ENCODE measurements around the gene CRYBG1. TPM values are rescaled to one million over a fixed set of nuclear protein-coding genes. Genes with fewer than 3 reads are reported as not detected.

The CRYBG1 gene
- total and polyA plus RNA-seq, 2 donors (not counting 1 experiment from before 2014, with no cell fraction given) = 9.6 to 47.0 TPM

- H3K4me3 Mint-ChIP-seq = peak overlapping the region; percentile 20
- WGBS (ENCODE audit: insufficient coverage) = 51% methylated on average over 9 of the region's 9 CpGs
- ATAC-seq (ENCODE audit: low read depth) (no peak), DNase-seq (no peak)
- Histone ChIP-seq H3K4me3 (ENCODE audit: control extremely low read depth in 1 of 5, extremely low read depth in 1 of 5, insufficient read depth in 1 of 5, low read depth in 2 of 5, low read length in 4 of 5) (no peak overlapping the region), H3K27me3 (replicated peaks in 1 of 4; ENCODE audit: control extremely low read depth in 1 of 4, control insufficient read depth in 3 of 4, insufficient read depth in 4 of 4, low read length in 3 of 4) (no peaks in the 10 kb centered on the region), H3K9ac (ENCODE audit: low read length) (no peak overlapping the region), H2AFZ (ENCODE audit: insufficient read depth, low read depth, low read length, poor library complexity, severe bottlenecking) (no peak overlapping the region), H3K36me3 (replicated peaks in 1 of 2; ENCODE audit: control extremely low read depth in 1 of 2, control insufficient read depth in 1 of 2, extremely low read depth in 1 of 2, insufficient read depth in 2 of 2, low read length in 1 of 2) (peaks cover 23 to 51% of the 10 kb centered on the region in 2 experiments), H3K9me3 (ENCODE audit: control extremely low read depth in 1 of 3, control insufficient read depth in 2 of 3, insufficient read depth in 1 of 3, low read length in 2 of 3) (no peaks in the 10 kb centered on the region), H3K4me2 (replicated peaks; ENCODE audit: low read depth, low read length, poor library complexity, severe bottlenecking) (peak overlapping the region; percentile 24), H3K4me1 (ENCODE audit: control insufficient read depth in 2 of 2, insufficient read depth in 2 of 2, low read length in 2 of 2) (peaks cover 37% of the 10 kb centered on the region in 2 donors), H4K20me1 (ENCODE audit: control insufficient read depth, insufficient read depth, low read length, poor library complexity, severe bottlenecking) (no peaks in the 10 kb centered on the region), H3K27ac (ENCODE audit: low read length in 2 of 2) (peak overlapping the region in 1 of 2 donors; percentile 48), H3K79me2 (ENCODE audit: control insufficient read depth, insufficient read depth, low read length) (peaks cover 41% of the 10 kb centered on the region)
- CTCF ChIA-PET = interaction anchor here (0.8 to 5.5 kb wide), 9 partner anchors 14 to 91 kb away, joined by 3 to 35 read pairs (median 5); no protein-coding TSS in a partner anchor
- H3K9me3 Mint-ChIP-seq (ENCODE audit: insufficient read depth) = no peaks in the 10 kb centered on the region
- no peaks in the 10 kb centered on the region for H3K27me3 Mint-ChIP-seq
- peaks cover 55% of the 10 kb centered on the region for H3K4me1 Mint-ChIP-seq
- POLR2A ChIA-PET = interaction anchor here (0.9 to 1.4 kb wide), 2 partner anchors 23 to 28 kb away, joined by 5 to 9 read pairs; no protein-coding TSS in a partner anchor
- TF ChIP-seq CTCF (IDR thresholded peaks at IDR 0.05) (no peak), EZH2 (IDR thresholded peaks at IDR 0.05; ENCODE audit: borderline replicate concordance, insufficient read depth, low read depth, low read length, poor library complexity, severe bottlenecking) (no peak)
- H3K27ac Mint-ChIP-seq = peak overlapping the region; percentile 82
- intact Hi-C loops (cut with micrococcal nuclease) = no loop called here
Observed at GRCh38 chr6:106539936-106540335, 179.4 kb downstream of the CRYBG1 start.

GRCh38 chr6:106540432-106540831, 179.9 kb downstream of the CRYBG1 start:
- intact Hi-C loops (cut with micrococcal nuclease) = no loop called here
- H3K27me3 Mint-ChIP-seq = no peaks in the 10 kb centered on the region
- no peak for ATAC-seq (ENCODE audit: low read depth)
- no peak for DNase-seq
- no peak overlapping the region for H3K4me3 Mint-ChIP-seq
- Histone ChIP-seq H2AFZ (ENCODE audit: insufficient read depth, low read depth, low read length, poor library complexity, severe bottlenecking) (no peak overlapping the region), H3K4me3 (ENCODE audit: control extremely low read depth in 1 of 5, extremely low read depth in 1 of 5, insufficient read depth in 1 of 5, low read depth in 2 of 5, low read length in 4 of 5) (no peak overlapping the region), H3K27me3 (replicated peaks in 1 of 4; ENCODE audit: control extremely low read depth in 1 of 4, control insufficient read depth in 3 of 4, insufficient read depth in 4 of 4, low read length in 3 of 4) (no peaks in the 10 kb centered on the region), H3K36me3 (replicated peaks in 1 of 2; ENCODE audit: control extremely low read depth in 1 of 2, control insufficient read depth in 1 of 2, extremely low read depth in 1 of 2, insufficient read depth in 2 of 2, low read length in 1 of 2) (peaks cover 21 to 52% of the 10 kb centered on the region in 2 experiments), H3K4me1 (ENCODE audit: control insufficient read depth in 2 of 2, insufficient read depth in 2 of 2, low read length in 2 of 2) (peaks cover 39% of the 10 kb centered on the region in 2 donors), H3K79me2 (ENCODE audit: control insufficient read depth, insufficient read depth, low read length) (peaks cover 41% of the 10 kb centered on the region), H3K9ac (ENCODE audit: low read length) (no peak overlapping the region), H3K4me2 (replicated peaks; ENCODE audit: low read depth, low read length, poor library complexity, severe bottlenecking) (peak overlapping the region; percentile 24), H4K20me1 (ENCODE audit: control insufficient read depth, insufficient read depth, low read length, poor library complexity, severe bottlenecking) (no peaks in the 10 kb centered on the region), H3K9me3 (ENCODE audit: control extremely low read depth in 1 of 3, control insufficient read depth in 2 of 3, insufficient read depth in 1 of 3, low read length in 2 of 3) (no peaks in the 10 kb centered on the region), H3K27ac (ENCODE audit: low read length in 2 of 2) (peak overlapping the region in 1 of 2 donors; percentile 48)
- peaks cover 59% of the 10 kb centered on the region for H3K4me1 Mint-ChIP-seq
- peak overlapping the region; percentile 82 for H3K27ac Mint-ChIP-seq
- no peaks in the 10 kb centered on the region for H3K9me3 Mint-ChIP-seq (ENCODE audit: insufficient read depth)
- TF ChIP-seq EZH2 (IDR thresholded peaks at IDR 0.05; ENCODE audit: borderline replicate concordance, insufficient read depth, low read depth, low read length, poor library complexity, severe bottlenecking) = no peak
- no peak for TF ChIP-seq CTCF (IDR thresholded peaks at IDR 0.05)
- ChIA-PET CTCF (interaction anchor here (0.9 to 5.5 kb wide), 7 partner anchors 14 to 28 kb away, joined by 3 to 35 read pairs (median 8); no protein-coding TSS in a partner anchor), POLR2A (interaction anchor here (0.9 to 1.4 kb wide), 2 partner anchors 24 to 28 kb away, joined by 5 to 9 read pairs; no protein-coding TSS in a partner anchor)

Measured in B cell (primary cell).